ENCODE measurements around the gene TMEM117.

- TF ChIP-seq CTCF (IDR thresholded peaks at IDR 0.05; ENCODE audit: low read depth, low read length): no peak
- no peak for TF ChIP-seq POLR2A (IDR thresholded peaks at IDR 0.05; ENCODE audit: extremely low read depth, insufficient read length)
- no peak for TF ChIP-seq MAX (IDR thresholded peaks at IDR 0.05; ENCODE audit: low read depth, low read length)
These were observed 283.1 kb downstream of the TMEM117 start for GRCh38 chr12:44118946-44119345.

Measured in NB4 (cell line).